Midbrain (tissue), 1 donor: Measurements from ENCODE around the gene ITPR3.

Experiments used
- DNase-seq: peaks from one replicate; lab custom pipeline; 2025; lab: John Stamatoyannopoulos, UW

The ITPR3 gene

GRCh38 chr6:33686981-33687975 is 66.2 kb downstream of the ITPR3 start:
- no peak for DNase-seq

DNA sequence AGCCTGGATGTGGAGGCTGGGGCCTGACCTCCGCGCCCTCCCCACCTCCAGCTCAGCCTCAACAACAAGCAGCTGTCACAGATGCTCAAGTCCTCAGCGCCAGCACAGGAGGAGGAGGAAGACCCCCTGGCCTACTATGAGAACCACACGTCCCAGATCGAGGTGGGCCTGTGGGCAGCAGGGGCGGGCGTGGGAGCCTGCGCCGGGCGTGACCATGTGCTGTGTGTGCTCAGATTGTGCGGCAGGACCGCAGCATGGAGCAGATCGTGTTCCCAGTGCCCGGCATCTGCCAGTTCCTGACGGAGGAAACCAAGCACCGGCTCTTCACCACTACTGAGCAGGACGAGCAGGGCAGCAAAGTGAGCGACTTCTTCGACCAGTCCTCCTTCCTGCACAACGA is 66.9 kb downstream of the ITPR3 start:
- no peak for DNase-seq

DNA sequence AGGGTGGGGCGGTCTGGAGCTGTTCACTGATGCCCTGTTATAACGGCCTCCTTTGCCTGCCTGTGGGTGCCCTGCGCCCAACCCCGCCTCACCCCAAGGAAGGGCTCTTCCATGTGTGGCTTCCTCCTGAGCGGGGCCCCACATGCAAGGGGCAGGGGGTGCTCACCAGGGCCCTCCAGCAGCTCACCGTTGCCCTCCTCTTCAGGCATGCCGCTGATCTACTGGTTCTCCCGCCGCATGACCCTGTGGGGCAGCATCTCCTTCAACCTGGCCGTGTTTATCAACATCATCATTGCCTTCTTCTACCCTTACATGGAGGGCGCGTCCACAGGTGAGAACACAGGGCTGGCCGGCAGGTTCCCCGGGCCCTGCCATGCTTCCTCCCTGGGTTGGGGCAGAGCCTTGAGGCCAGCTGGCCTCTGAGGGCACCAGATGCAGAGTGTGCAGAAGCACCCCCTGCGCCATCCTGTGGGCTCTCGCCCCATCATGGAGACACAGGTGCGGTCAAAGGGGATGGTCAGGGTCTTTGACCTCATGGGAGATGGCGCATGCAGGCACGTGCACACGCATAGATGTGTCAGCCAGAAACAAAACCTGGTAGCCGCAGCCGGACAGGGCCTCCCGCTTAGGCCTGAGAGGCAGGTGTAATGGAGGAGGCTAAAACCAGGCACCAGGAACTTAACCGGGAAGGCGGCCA is 67.5 kb downstream of the ITPR3 start:
- no peak for DNase-seq

GRCh38 chr6:33689148-33689494 is 68.0 kb downstream of the ITPR3 start:
- DNase-seq: no peak

- DNase-seq: no peak
Measured at GRCh38 chr6:33689879-33690278, 68.8 kb downstream of the ITPR3 start.

- DNase-seq: no peak
Measured at GRCh38 chr6:33690766-33691165, 69.6 kb downstream of the ITPR3 start.

GRCh38 chr6:33691456-33692077 is 70.4 kb downstream of the ITPR3 start:
- no peak for DNase-seq

GRCh38 chr6:33692078-33692759 is 71.1 kb downstream of the ITPR3 start:
- DNase-seq: no peak

- no peak for DNase-seq
Measured at GRCh38 chr6:33692760-33693158, 71.6 kb downstream of the ITPR3 start.

GRCh38 chr6:33693186-33694105 is 72.3 kb downstream of the ITPR3 start:
- no peak for DNase-seq

DNA sequence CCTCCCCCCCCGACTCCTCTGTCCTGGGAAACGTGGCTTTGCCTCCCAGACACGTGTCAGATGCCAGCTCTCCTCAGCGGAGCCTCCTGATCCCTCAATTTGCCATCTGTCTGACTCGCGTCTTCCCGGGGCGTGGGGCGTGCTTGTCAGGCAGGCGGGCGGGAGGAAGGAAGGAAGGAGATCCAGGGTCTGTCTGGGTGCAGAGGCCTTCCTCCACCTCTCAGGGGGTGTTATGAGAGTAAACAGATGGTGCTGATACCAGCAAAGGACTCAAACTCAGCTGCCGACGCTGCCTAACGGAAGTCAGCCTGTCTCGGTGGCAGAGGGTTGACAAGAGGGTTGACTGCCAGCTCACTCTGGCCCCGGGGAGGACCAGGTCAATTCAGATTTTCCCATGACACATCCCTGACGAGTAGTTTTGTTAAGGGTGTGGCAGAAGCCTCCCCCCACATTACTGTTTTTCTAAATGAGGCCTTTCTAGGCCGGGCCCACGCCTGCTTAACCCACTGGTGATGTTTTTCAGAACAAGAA is 73.3 kb downstream of the ITPR3 start:
- DNase-seq: no peak

DNA sequence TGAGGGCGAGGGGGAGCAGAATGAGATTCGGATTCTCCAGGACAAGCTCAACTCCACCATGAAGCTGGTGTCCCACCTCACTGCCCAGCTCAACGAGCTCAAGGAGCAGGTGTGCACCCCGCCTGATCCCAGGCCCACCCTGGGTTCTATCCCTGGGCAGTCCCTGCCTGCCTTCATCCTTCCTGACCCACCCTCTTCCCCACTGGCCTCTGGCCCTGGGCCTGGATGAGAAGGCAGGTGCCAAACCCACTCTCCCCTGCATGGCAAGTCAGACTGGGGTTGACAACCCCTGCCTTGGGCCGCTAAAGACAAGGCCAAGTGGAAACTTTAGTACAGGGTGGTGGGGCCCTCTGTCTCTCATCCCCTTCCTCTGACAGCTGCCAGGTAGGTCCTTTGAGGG is 73.9 kb downstream of the ITPR3 start:
- DNase-seq: no peak

DNA sequence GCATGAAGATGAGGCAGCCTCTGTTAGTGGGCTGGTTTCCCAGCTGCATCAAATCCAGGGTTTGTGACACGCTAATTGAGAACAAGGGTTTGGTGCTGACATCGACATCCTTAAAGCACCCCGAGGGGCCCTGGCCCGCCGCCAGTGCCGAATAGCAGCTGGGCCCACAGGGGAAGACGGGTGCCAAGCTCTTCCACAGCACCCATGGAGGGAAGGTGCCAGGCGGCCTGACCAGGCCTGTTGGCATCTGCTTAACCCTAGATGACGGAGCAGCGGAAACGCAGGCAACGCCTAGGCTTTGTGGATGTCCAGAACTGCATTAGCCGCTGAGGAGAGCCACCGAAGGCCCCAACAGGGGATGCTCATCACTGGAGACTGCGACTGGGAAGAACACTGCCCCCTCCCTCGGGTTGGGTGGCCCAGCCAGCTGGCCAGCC is 74.3 kb downstream of the ITPR3 start:
- DNase-seq: no peak

DNA sequence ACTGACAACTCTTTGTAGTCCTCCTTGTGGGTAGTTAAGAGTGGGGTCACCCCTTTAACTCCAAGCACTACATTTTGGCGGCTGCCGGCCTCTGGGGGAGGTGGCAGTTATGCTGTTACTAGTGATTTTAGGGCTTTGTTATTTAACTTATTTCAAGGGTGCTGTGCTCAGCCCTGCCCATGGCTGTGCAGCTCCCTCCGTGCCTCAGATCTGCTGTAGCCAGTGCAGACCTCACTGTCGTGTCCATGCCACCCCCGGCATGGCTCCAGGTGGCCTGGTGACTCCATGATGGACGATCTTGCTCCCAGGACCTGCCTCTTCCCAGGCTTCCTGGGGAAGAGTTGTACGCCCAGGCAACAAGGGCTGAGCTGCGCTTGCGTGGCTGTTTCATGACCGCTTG is 75.0 kb downstream of the ITPR3 start:
- DNase-seq: no peak

- no peak for DNase-seq
Measured at GRCh38 chr6:33696548-33697518, 75.7 kb downstream of the ITPR3 start.

- no peak for DNase-seq
Measured at GRCh38 chr6:33697845-33698244, 76.7 kb downstream of the ITPR3 start.

GRCh38 chr6:33698494-33698893 is 77.4 kb downstream of the ITPR3 start:
- DNase-seq: no peak

DNA sequence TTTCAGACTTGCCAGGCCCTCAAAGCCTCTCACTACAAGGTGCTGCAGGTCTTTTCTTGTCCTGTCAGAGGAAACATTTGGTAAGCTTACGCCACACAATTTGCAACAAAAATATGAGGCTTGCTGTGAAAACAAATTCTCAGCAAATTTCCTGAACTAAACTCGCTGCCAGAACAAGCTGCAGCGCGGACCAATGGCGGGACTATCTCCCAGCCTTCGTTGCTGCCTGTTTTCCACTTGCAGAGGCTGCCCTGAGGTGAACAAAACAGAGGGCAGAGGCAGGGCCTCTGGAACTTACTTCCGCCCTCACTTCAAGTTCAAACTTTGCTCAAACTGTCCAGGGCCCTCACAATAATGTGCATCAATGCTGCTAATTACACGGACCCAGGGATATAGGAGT is 78.0 kb downstream of the ITPR3 start:
- no peak for DNase-seq

DNA sequence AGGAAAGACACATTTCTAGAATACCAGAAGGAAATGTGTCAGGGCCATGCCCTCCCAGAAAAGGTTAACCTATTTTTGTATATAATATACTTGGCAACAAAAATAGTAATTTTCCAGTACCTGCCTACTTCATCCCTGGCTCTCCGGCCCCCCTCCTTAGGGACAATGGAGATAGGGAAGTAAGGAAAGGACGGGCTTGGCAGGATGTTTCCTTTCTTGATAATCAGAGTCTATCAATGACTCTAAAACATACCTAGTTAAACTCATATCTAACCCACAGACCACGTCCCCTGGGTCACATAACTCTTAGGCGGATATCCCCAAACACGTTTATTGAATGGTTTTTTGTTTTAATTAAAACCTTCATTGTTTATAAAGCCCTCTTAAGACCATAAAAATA is 78.6 kb downstream of the ITPR3 start:
- DNase-seq: no peak
